ENCODE data around the gene PRKCA.

GRCh38 chr17:66273586-66273848 is 28.9 kb upstream of the PRKCA start:
- TF ChIP-seq POLR2AphosphoS5 (IDR thresholded peaks at IDR 0.05) (no peak), POLR2A (IDR thresholded peaks at IDR 0.05; ENCODE audit: low read depth) (no peak), CTCF (IDR thresholded peaks at IDR 0.05) (no peak), EP300 (IDR thresholded peaks at IDR 0.05) (no peak)
